Renal pelvis (tissue), 4 donors: ENCODE results near the gene MAMDC2. TPM values are rescaled to one million over a fixed set of nuclear protein-coding genes. Genes with fewer than 3 reads are reported as not detected.

ENCODE experiments used
- DNase-seq: peaks from one replicate; pipeline ENCODE4 v3.0.0-alpha.2; 2013
- polyA plus RNA-seq, 3 donors: library from polyadenylated mRNA; unstranded; fragments of 120-200 nt; gene quantifications; one replicate each; pipeline ENCODE4 v1.2.1, GENCODE V29; 2013; ENCODE audit not compliant: insufficient read length in 3 of 3

MAMDC2 gene
- polyA plus RNA-seq, 3 donors: 6.0 to 7.3 (median 6.9) TPM

DNA sequence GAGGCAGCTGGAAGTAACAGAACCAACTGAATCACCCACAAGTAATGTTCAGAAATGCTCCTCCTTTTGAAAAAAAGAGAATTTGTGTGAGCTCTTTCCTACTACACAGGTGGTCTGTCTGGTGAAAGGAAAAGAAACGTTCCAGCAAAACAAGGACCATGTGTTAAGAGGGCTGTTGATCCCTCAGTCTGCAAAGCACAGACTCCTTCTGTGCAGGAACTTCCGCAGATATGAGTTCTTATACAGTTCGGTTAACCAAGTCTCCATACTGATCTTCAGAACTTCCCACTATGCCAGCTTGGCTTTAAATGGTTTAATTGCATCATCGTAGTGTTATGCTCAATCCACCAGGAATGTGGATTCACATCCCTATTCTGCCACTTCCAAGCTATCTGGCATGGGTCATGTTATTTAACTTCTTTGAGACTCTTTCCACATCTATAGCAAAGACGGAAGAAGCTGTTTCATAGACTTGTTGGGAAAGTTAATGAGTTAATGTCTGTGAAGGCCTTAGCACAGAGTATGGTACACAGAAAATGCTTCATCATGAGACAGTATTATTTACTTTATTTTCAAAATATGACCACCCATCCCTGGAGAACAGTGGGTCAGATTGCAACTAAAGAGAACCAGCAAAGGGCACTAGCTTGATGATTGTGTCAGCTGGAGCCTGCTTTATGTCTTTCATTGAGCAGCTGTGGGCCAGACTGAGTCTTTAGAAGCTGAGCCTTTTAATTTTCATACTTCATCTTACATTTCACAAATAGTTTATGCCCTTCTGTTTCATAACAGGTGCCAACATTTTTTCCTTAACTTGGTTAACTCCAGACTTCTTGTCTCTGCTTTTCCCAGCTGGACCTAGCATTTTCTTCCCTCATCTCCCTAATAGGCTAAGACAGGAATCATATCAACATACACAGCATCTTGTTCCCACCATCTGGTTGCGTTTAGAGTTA lies 89.9 kb downstream of the MAMDC2 start:
- no peak for DNase-seq

DNA sequence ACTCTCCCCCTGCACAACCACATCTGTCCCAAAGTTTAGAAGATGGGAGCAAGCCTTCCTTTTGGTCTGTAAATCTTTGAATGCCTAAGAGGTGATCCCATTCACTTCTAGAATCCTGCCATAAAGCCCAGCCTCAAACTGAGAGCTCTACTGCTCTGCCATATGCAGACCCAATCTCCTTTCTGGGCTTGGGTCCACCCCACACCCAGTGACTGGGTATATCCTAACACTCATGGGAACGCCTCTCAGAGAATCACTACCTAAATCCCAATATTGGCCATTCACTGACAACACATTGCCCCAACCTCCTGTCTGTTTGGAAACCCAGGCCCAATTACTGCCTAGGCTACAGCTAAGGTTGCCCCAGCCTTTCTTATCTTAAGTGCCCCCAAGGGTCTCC lies 90.7 kb downstream of the MAMDC2 start:
- no peak for DNase-seq

DNA sequence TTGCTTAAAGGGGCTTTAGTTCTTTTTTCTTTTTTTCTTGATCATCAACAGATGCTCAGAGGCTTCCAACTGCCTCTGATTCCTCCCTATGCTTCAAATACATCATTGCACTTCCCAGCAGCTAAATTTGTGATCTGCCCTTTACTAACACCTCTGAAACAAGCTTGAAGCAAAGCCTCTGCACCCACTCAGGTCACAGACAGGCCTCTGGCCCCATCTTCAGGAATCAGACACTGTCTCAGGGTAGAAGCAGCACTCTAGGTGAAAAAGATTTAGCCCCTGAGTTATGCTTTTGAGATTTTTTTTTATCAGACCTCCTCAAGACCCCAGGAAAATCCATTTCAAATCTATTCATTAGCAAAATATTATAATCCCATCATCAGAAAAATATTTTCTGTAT lies 91.5 kb downstream of the MAMDC2 start:
- no peak for DNase-seq

DNA sequence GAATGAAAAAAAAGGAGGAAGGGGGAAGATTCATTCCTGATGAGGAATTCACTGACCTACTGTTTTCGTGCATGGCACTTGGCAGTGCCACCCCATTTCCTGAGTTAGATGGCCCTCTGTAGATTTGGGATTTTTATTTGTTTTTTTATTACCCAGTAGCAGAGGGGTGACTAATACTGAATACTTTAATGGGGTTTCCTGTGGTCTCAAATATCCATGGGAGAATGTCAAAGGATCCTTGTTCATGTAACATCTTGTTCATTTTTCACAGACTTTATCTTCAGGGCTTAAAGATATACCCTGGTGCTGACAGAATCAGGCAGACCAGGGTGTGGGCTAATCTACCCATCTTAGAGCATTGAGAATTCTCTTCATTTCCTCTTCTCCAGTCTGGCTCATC lies 93.0 kb downstream of the MAMDC2 start:
- no peak for DNase-seq

DNA sequence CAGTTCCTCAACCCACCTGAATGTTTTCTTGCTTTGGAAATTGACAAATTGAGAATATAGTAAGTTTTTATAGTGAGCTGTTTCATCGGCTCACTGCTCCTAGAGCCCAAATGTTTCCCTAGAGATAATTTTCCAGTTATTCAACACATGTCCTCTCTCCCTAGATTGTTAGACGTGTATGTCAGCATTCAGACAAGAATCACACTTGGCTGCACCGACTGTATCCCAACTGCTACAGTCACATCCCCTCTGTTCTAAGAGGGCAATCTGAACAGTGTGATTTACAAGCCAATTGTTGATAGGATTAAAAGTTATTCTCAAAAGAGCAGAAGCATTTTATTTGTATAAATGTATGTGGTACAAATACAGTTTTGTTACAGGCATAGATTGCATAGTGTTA lies 93.9 kb downstream of the MAMDC2 start:
- no peak for DNase-seq

DNA sequence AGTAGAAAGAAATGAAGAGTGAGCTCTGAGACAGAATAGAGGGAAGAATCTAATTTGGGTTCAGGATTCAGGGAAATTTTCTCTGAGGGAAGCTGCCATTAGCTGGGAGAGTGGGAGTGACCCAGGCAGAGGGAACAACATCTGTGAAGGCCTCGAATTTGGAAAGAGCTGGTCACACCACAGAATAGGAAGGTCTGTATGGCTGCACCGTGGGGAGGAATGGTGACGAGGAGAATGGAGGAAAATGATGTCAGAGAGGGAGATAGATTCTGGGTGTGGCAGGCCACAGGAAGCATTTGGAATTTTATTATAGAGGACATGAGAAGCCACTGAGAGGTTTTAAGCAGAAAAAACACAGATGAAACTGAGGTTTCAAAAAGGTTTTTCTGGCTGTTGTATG lies 98.5 kb downstream of the MAMDC2 start:
- DNase-seq: no peak

DNA sequence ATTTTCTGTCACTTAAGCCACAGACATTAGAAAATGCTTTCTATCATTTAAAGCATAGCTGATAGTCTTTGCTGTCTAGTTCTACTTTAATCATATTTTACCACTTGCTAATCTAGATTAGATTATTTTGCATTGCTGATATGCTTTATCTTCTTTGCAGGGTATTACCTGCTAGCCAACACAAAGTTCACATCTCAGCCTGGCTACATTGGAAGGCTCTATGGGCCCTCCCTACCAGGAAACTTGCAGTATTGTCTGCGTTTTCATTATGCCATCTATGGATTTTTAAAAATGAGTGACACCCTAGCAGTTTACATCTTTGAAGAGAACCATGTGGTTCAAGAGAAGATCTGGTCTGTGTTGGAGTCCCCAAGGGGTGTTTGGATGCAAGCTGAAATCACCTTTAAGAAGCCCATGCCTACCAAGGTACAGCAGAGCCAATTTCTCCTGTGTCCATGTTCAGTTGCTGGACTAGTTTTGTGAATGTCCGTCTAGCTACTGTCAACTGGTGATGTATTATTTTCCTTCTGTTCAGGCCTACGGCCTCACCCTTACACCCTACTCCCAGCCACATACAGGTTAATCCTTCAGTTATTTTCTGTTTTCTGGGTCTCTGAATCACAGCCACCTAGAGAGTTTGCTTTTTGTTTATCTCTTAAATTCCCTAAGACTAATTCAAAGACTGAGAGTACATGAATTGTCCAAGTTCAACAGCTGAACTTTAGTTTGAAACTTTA lies 99.9 kb downstream of the MAMDC2 start:
- no peak for DNase-seq

DNA sequence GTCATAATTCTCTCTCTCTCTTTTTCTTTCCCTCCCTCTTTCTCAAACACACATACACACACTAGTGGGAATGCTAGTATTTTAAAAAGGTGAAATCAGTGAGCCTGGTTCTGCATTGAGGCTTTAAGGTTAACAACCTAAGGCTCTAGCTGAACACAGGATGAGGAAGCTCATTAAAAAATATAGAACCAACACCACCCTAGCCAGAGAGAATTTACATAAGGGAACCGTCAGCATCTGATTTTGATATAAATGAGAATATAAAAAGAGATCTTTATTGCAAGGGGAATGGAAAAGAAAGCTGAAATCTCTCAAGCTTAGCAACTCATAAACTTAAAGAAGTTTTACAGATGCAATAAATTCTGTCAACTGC lies 100.5 kb downstream of the MAMDC2 start:
- DNase-seq: no peak

DNA sequence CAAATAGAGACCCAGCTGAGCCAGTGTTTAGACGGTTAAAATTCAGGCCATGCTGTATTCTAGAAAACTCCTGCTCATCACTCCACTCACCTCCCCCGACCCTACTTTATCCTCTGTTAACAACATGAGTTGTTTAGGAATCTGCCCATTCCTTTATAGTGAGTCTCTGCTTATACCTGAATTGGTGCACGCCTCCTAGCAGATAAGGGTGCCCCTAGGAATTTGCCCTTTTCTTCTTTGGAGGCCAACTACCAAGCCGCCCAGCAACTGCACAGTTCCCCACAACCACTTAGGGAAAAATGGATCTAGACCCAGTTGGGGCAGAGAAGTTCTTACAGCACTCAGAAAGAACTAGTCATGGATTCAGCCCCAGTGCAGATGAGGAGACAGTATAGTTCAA lies 102.3 kb downstream of the MAMDC2 start:
- DNase-seq: no peak

DNA sequence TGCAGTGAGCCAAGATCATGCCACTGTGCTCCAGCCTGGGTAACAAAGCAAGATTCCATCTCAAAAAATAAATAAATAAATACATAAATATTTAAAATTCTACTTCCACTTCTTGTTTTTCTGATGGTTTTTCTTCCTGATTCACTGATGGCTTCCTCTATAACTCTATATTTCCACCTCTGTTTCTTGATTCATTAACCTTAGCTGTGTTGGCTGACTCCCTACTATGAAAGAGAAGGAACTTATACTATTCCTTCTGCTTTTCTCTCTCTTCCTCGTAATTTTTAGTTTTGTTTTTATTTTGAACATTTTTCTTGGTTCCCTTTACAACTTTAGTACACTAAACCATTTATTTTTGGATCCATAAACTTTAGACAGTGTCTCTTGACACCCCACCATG lies 103.5 kb downstream of the MAMDC2 start:
- no peak for DNase-seq

DNA sequence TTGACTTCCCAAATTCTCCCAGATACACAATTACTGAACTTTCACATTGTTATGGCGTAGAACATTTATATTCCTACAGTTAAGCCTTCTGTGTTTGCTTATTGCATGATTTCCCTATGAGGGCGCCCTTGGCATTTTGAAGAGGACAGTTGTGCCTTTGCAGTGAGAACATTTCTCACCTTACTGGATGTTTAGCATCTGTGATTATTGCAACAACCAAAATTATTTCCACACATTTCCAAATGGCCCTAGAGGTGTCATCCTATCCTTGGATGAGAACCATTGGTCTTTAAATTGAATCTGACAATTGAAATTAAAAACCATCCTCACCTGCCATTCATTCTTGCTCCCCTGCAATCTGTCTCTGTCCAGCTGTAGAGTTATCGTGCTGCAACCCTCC lies 104.0 kb downstream of the MAMDC2 start:
- no peak for DNase-seq

DNA sequence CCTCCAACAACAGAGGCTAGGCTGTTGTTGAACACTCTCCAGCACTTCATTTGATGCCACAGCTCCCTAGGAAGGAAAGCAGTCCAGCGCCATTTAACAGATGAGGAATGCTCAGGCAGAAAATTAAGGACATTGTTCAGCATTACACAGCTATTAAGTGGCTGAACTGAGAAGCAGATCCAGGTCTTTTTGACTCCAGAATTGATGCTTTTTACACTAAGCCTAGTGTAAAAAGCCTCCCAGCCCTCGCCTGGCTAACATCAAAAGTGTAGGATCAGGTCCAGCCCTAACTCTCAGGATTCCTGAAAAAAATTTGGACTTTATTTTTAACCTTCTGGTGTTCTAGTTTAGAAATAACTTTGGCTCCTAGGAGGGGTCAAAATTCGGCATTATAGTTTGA lies 108.7 kb downstream of the MAMDC2 start:
- no peak for DNase-seq

DNA sequence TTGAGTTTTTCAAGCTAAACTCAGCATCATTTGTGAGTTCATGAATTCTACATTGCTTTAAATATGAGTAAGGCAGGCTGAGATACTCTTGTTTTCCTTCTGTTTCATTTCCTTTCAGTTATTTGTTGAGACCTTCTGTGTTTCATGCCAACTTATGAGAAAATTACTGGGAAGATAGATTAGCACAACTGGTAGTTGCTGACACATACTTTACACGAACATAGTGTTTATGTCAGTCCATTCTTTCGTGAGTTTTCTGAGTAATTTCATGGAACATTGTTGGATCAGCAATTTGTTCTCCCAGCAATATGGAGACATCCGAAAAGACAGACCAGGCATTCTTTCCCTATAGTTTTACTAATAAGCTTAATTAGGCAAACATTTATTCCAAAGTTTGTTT lies 113.1 kb downstream of the MAMDC2 start:
- DNase-seq: no peak

DNA sequence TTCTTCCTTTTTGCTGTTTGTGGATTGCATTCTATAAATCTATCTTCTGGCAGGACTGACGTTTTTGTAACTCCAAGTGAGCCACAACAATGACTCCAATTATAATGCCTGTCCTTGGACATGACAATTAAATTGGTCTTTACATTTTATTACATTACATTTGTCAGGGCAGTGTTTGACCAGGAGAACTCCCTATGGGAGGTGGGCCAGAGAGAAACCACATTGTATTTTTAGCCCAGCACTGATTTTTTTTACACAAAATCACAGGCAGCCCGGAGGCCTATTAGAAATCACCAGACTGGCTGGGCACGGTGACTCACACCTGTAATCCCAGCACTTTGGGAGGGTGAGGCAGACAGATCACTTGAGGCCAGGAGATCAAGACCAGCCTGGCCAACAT lies 116.0 kb downstream of the MAMDC2 start:
- DNase-seq: no peak

DNA sequence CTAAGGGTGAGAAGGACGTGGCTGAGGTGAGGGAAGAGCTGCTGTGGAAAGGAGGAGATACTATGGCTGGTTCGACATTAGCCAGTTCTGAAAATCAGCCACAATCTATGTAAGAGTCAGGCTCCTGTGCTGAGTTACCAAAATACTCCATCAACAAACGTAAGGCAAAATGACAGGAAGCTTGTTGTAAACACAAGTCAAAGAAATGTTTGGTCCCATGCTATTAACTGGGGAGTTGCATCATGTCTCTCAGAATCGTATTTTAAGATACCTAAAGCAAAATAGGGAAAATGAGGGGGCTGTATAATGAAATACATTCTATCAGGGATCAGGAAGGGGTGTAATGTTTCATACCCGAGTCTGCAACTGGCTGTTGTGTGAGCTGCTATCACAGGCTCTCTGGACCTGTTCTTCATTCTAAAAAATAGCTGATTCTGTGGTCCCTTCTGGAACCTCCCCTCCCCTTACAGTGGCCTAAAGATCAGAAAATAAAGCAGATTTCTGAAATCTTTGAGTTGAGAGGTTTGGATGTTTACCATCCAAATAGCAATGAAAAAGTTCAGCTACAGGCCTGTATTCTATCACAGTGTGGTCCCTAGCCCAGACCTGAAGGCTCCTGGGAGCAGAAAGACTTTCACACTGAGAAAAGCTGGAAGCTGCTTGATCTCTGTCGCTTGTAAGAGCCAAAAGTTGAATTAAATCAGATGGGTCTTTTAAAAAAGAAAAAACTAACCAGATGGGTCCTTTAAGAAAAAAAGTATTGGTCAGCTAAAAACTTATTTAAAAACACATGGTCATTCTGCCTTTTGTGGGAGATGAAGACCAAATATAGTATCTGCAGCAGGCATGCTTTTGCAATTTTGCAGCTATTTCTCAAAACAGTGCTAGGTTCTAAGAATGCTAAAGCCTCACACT lies 117.3 kb downstream of the MAMDC2 start:
- DNase-seq: no peak

DNA sequence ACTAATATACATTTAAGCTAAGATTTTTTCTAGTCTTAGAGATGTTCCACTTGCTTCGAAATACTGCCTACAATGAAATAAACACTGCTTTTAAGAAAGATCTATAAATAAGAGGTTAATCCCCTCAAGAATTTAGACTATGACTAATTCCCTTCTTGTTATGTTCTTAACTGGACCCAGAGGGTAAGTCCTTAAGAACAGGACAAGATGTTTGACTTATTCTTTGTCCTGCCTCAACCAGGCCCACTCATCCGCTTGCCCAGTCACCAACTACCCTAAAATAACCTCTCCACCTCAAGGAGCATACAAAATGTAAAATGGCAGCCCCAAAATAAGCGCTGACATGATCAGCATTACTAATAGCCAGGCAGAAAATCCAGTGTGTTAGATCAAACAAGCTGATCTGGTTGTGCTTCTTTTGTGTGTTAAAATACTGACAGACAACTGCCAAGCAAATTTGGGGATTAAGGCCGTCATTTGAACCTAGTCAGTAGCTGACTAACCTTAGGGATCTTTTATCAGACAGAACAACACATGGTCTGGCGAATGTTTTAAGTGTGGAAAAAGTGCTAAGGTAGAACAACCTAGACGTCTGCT lies 121.5 kb downstream of the MAMDC2 start:
- DNase-seq: no peak

DNA sequence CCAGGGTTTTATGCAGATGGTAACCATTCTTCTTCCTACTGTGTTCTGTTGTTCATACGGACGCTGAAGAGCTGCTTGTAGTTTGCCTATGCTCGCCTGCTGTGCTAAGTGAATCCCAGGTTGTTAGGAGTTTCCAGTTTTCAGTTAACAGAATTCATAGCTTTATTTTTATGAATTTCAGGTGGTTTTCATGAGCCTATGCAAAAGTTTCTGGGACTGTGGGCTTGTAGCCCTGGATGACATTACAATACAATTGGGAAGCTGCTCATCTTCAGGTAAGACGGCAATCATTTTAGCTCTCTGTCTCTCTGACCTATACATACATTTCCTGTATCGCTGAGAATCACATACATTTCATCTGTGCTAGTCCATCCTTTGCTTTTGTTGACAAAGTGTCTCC lies 124.9 kb downstream of the MAMDC2 start:
- DNase-seq: no peak

DNA sequence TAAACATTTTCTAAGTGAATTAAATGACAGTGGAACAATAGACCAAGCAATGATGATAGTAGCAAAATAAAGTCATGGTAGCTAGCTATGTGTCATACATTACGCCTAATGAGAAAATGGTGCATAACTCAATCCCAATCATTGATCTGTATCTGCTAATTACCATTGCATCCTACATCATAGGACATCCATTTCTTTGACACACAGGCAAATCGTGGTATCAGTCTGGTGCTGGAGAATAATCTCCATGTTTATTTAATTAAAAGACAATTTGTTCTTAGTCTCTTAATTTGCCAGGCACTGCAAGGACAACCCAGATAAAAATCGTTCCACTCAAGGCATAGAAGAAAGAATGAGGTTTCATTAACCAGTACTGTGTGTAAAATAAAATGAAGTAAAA lies 125.6 kb downstream of the MAMDC2 start:
- no peak for DNase-seq

DNA sequence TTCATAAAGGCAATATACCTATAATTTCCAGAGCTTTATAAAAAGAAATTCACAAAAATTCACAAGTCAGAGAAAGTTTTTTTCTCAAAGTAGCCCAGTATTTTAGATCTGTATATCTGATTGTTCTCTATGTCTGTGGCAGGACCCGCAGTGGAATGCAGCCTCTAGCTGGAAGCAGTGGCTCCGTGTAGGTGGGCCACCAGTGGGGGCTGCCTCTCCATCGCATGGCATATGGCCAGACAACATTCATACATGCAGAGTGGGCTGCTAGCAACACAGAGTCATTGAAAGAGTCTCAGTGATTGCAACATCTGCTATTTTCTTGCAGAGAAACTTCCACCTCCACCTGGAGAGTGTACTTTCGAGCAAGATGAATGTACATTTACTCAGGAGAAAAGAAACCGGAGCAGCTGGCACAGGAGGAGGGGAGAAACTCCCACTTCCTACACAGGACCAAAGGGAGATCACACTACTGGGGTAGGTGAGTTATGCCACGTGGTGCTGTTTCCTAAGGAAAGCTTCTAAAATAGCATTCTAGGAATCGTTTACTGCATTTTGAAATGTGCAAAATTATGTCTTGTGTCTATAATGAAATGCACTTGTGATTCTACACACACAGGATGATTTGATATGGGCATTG lies 126.6 kb downstream of the MAMDC2 start:
- no peak for DNase-seq

DNA sequence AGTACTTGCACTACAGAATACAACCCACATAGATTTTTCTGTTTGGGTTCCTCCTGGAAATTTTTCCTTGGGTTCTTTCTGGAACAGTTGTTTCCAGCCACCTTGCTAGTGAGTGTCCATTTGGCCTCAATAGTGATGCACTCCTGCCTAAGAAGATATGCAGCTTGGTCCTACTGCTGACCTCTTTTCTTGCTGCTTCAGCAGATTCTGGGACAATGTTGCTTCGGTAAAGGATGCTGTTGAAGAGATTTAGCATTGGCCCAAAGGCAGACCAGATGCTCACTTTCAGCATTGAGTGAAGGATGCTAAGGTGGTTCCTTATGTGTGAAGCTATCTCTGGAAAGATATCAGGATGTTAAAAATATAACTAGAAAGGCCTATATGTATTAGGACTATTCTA lies 128.9 kb downstream of the MAMDC2 start:
- no peak for DNase-seq

DNA sequence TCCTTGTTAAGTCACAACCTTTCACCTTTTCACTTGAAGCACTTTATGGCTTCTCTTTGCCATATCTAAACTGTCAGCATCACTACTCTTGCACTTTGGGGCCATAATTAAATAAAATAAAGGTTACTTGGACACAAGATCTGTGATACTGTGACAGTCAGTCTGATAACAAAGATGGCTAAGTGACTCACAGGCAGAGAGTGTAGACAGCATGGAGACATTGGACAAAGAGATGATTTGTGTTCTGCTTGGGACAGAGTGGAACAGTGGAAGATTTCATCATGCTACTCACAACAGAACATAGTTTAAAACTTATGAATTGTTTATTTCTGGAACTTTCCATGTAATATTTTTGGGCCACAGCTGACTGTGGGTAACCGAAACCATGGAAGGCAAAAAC lies 133.5 kb downstream of the MAMDC2 start:
- no peak for DNase-seq
